ENCODE results near the gene ADK. TPM values are rescaled to one million over a fixed set of nuclear protein-coding genes. Genes with fewer than 3 reads are reported as not detected.

Gene ADK
- total RNA-seq, 1 donor from 2014 or later: 62.0 TPM

DNA sequence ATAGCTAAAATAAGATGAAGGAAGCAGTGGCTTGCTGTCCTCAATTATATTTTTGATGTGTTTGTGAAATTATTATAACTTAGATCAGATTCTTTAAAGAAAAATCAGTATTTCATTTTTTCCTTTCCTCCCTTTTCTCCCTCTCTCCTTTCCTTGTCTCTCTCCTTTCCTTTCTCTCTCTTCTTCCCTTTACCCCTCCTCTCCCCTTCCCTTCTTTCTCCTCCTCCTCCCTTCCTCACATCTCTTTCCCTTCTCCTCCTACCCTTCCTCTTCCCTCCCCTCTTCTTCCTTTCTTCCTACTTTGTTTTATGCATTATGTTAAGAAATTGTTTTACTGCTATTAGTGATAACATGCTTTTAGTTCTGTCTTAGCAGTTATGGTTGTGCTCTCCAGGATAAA lies 171.5 kb downstream of the ADK start:
- H3K27ac Mint-ChIP-seq (ENCODE audit: unreplicated experiment): no peak overlapping the region
- H3K36me3 Mint-ChIP-seq (ENCODE audit: low read depth, unreplicated experiment): peaks cover 13% of the 10 kb centered on the region
- H3K4me1 ChIP-seq (ENCODE audit: insufficient read depth, low read length): no peaks in the 10 kb centered on the region
- no peaks in the 10 kb centered on the region for H3K27me3 ChIP-seq (ENCODE audit: insufficient read depth, low read length)
- no peak overlapping the region for H3K4me3 ChIP-seq (ENCODE audit: insufficient read depth, low read depth, low read length)
- H3K4me1 Mint-ChIP-seq (ENCODE audit: low read depth, unreplicated experiment): peaks cover 2% of the 10 kb centered on the region
- H3K36me3 ChIP-seq (ENCODE audit: insufficient read depth, low read length): no peaks in the 10 kb centered on the region
- DNase-seq (ENCODE audit: low read depth) (no peak), FAIRE-seq (no peak)
- no peaks in the 10 kb centered on the region for H3K9me3 Mint-ChIP-seq (ENCODE audit: unreplicated experiment)
- no peak overlapping the region for H2AFZ ChIP-seq (ENCODE audit: low read depth, low read length)
- H3K27me3 Mint-ChIP-seq (ENCODE audit: low read depth, unreplicated experiment): no peaks in the 10 kb centered on the region
- no peaks in the 10 kb centered on the region for H4K20me1 ChIP-seq (ENCODE audit: insufficient read depth, low read length)
- no peak overlapping the region for H3K9ac ChIP-seq (ENCODE audit: low read length)
- H3K27ac ChIP-seq (ENCODE audit: low read depth, low read length): no peak overlapping the region
- TF ChIP-seq, protein P1, sequence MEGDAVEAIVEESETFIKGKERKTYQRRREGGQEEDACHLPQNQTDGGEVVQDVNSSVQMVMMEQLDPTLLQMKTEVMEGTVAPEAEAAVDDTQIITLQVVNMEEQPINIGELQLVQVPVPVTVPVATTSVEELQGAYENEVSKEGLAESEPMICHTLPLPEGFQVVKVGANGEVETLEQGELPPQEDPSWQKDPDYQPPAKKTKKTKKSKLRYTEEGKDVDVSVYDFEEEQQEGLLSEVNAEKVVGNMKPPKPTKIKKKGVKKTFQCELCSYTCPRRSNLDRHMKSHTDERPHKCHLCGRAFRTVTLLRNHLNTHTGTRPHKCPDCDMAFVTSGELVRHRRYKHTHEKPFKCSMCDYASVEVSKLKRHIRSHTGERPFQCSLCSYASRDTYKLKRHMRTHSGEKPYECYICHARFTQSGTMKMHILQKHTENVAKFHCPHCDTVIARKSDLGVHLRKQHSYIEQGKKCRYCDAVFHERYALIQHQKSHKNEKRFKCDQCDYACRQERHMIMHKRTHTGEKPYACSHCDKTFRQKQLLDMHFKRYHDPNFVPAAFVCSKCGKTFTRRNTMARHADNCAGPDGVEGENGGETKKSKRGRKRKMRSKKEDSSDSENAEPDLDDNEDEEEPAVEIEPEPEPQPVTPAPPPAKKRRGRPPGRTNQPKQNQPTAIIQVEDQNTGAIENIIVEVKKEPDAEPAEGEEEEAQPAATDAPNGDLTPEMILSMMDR (IDR thresholded peaks at IDR 0.05; ENCODE audit: insufficient read depth, low read depth, low read length): no peak
- TF ChIP-seq EZH2 (IDR thresholded peaks at IDR 0.05; ENCODE audit: insufficient read depth, low read length): no peak
- H3K4me3 Mint-ChIP-seq (ENCODE audit: unreplicated experiment): no peak overlapping the region
- no peak overlapping the region for H3K4me2 ChIP-seq (ENCODE audit: low read length)
- no peaks in the 10 kb centered on the region for H3K9me3 ChIP-seq (ENCODE audit: insufficient read depth, low read depth, low read length)
- H3K79me2 ChIP-seq (ENCODE audit: insufficient read depth, low read length): peaks cover 7% of the 10 kb centered on the region

- no peaks in the 10 kb centered on the region for H3K27me3 ChIP-seq (ENCODE audit: insufficient read depth, low read length)
- no peaks in the 10 kb centered on the region for H3K4me1 ChIP-seq (ENCODE audit: insufficient read depth, low read length)
- H3K4me3 ChIP-seq (ENCODE audit: insufficient read depth, low read depth, low read length): no peak overlapping the region
- no peaks in the 10 kb centered on the region for H3K36me3 ChIP-seq (ENCODE audit: insufficient read depth, low read length)
- Mint-ChIP-seq H3K4me1 (ENCODE audit: low read depth, unreplicated experiment) (peaks cover 9% of the 10 kb centered on the region), H3K4me3 (ENCODE audit: unreplicated experiment) (no peak overlapping the region), H3K36me3 (ENCODE audit: low read depth, unreplicated experiment) (peaks cover 9% of the 10 kb centered on the region), H3K9me3 (ENCODE audit: unreplicated experiment) (no peaks in the 10 kb centered on the region), H3K27ac (ENCODE audit: unreplicated experiment) (no peak overlapping the region), H3K27me3 (ENCODE audit: low read depth, unreplicated experiment) (no peaks in the 10 kb centered on the region)
- peak; percentile 6 for DNase-seq (ENCODE audit: low read depth)
- no peak overlapping the region for H3K27ac ChIP-seq (ENCODE audit: low read depth, low read length)
- no peak overlapping the region for H2AFZ ChIP-seq (ENCODE audit: low read depth, low read length)
- H3K9me3 ChIP-seq (ENCODE audit: insufficient read depth, low read depth, low read length): no peaks in the 10 kb centered on the region
- TF ChIP-seq, protein P1 (IDR thresholded peaks at IDR 0.05; ENCODE audit: insufficient read depth, low read depth, low read length): no peak
- no peak for TF ChIP-seq EZH2 (IDR thresholded peaks at IDR 0.05; ENCODE audit: insufficient read depth, low read length)
- no peak overlapping the region for H3K9ac ChIP-seq (ENCODE audit: low read length)
- no peaks in the 10 kb centered on the region for H4K20me1 ChIP-seq (ENCODE audit: insufficient read depth, low read length)
- no peak for FAIRE-seq
- H3K79me2 ChIP-seq (ENCODE audit: insufficient read depth, low read length): peaks cover 5% of the 10 kb centered on the region
- H3K4me2 ChIP-seq (ENCODE audit: low read length): no peak overlapping the region
These were observed 177.4 kb downstream of the ADK start for GRCh38 chr10:74328388-74328787.

DNA sequence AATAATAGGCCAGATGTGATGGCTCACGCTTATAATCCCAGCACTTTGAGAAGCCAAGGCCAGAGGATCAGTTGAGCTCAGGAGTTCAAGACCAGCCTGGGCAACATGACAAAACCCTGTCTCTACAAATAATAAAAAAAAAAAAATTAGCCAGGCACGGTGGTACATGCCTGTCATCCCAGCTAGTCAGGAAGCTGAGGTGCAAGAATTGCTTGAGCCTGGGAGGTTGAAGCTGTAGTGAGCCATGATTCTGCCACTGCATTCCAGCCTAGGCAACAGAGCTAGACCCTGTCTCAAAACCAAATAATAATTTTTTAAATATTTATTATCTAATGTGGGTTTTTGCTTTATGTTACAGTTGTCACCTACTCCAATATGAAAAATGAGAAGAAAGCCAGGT lies 178.9 kb downstream of the ADK start:
- H3K27ac ChIP-seq (ENCODE audit: low read depth, low read length): no peak overlapping the region
- no peaks in the 10 kb centered on the region for H3K4me1 ChIP-seq (ENCODE audit: insufficient read depth, low read length)
- H3K27me3 ChIP-seq (ENCODE audit: insufficient read depth, low read length): no peaks in the 10 kb centered on the region
- DNase-seq (ENCODE audit: low read depth) (peak; percentile 44), FAIRE-seq (no peak)
- peaks cover 5% of the 10 kb centered on the region for H3K79me2 ChIP-seq (ENCODE audit: insufficient read depth, low read length)
- Mint-ChIP-seq H3K27me3 (ENCODE audit: low read depth, unreplicated experiment) (no peaks in the 10 kb centered on the region), H3K36me3 (ENCODE audit: low read depth, unreplicated experiment) (peaks cover 3% of the 10 kb centered on the region), H3K4me3 (ENCODE audit: unreplicated experiment) (no peak overlapping the region), H3K9me3 (ENCODE audit: unreplicated experiment) (peaks cover 7% of the 10 kb centered on the region), H3K4me1 (ENCODE audit: low read depth, unreplicated experiment) (peaks cover 9% of the 10 kb centered on the region), H3K27ac (ENCODE audit: unreplicated experiment) (peak overlapping the region; percentile 83)
- H4K20me1 ChIP-seq (ENCODE audit: insufficient read depth, low read length): no peaks in the 10 kb centered on the region
- TF ChIP-seq, protein P1 (IDR thresholded peaks at IDR 0.05; ENCODE audit: insufficient read depth, low read depth, low read length): no peak
- no peak for TF ChIP-seq EZH2 (IDR thresholded peaks at IDR 0.05; ENCODE audit: insufficient read depth, low read length)
- no peak overlapping the region for H3K4me3 ChIP-seq (ENCODE audit: insufficient read depth, low read depth, low read length)
- no peaks in the 10 kb centered on the region for H3K9me3 ChIP-seq (ENCODE audit: insufficient read depth, low read depth, low read length)
- no peaks in the 10 kb centered on the region for H3K36me3 ChIP-seq (ENCODE audit: insufficient read depth, low read length)
- H3K4me2 ChIP-seq (ENCODE audit: low read length): no peak overlapping the region
- H3K9ac ChIP-seq (ENCODE audit: low read length): no peak overlapping the region
- H2AFZ ChIP-seq (ENCODE audit: low read depth, low read length): no peak overlapping the region
